HUES64 (cell line): ENCODE results near the gene FOSL1.

ENCODE experiments used
- H3K27ac ChIP-seq: 2 replicates; pipeline ENCODE4 v1.7.0; 2013; ENCODE audit warnings: low read depth, low read length, inconsistent platforms
- H3K27me3 ChIP-seq: 2 replicates; pipeline ENCODE4 v1.6.1; 2013; ENCODE audit warnings: mild to moderate bottlenecking, low read length; ENCODE audit not compliant: insufficient read depth
- H3K36me3 ChIP-seq: 2 replicates; pipeline ENCODE4 v1.6.1; 2013; ENCODE audit warnings: mild to moderate bottlenecking, low read length; ENCODE audit not compliant: insufficient read depth
- H3K4me1 ChIP-seq: 2 replicates; pipeline ENCODE4 v1.6.1; 2013; ENCODE audit warnings: mild to moderate bottlenecking, low read length, moderate library complexity; ENCODE audit not compliant: insufficient read depth
- H3K4me3 ChIP-seq: 2 replicates; pipeline ENCODE4 v1.5.1; 2013; ENCODE audit warnings: mild to moderate bottlenecking, low read length, moderate library complexity
- H3K9ac ChIP-seq: 2 replicates; pipeline ENCODE4 v1.6.1; 2013; ENCODE audit warnings: mild to moderate bottlenecking, low read depth, low read length
- H3K9me3 ChIP-seq: 2 replicates; pipeline ENCODE4 v1.6.1; 2013; ENCODE audit warnings: low read depth, low read length; ENCODE audit not compliant: insufficient read depth
- WGBS: fragments of 150-250, 120-280 bp; methylation state at CpG from one replicate; pipeline ENCODE4 v1.1.7; 2013; ENCODE audit warnings: missing lambda C conversion rate; 5-methylcytosine and 5-hydroxymethylcytosine counted together

FOSL1 gene

GRCh38 chr11:65843811-65844210 is 56.4 kb downstream of the FOSL1 start:
- WGBS, result 93% methylated on average over 3 of the region's 3 CpGs
- no peak overlapping the region for H3K27ac ChIP-seq
- H3K4me3 ChIP-seq, result no peak overlapping the region
- H3K9ac ChIP-seq, result no peak overlapping the region
- H3K9me3 ChIP-seq, result no peaks in the 10 kb centered on the region
- H3K4me1 ChIP-seq, result no peaks in the 10 kb centered on the region
- H3K27me3 ChIP-seq, result no peaks in the 10 kb centered on the region
- no peaks in the 10 kb centered on the region for H3K36me3 ChIP-seq

DNA sequence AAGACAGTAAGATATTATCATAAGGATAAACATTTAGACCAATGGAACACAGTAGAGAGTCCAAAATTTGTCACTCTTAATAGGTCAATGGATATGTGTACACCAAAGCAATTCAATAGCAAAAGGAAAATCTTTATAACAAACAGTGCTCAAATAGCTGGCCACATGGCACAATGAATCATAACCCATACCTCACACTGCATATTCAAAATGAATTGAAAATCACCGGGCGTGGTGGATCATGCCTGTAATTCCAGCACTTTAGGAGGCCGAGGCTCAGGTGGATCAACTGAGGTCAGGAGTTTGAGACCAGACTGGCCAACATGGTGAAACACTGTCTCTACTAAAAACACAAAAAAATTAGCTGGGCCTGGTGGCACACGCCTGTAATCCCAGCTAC is 58.0 kb downstream of the FOSL1 start:
- Histone ChIP-seq H3K9ac (no peak overlapping the region), H3K9me3 (no peaks in the 10 kb centered on the region), H3K4me1 (no peaks in the 10 kb centered on the region), H3K27me3 (no peaks in the 10 kb centered on the region), H3K36me3 (no peaks in the 10 kb centered on the region), H3K4me3 (no peak overlapping the region), H3K27ac (no peak overlapping the region)
- 91% methylated on average over 4 of the region's 4 CpGs for WGBS
